BLaER1 (cell line): ENCODE data around the gene FLRT1.

Source experiments
- H3K27ac ChIP-seq: shearing (Covaris generic); formaldehyde crosslinking; 2 replicates; pipeline ENCODE4 v1.8.1; 2022
- H3K27me3 ChIP-seq: shearing (Covaris generic); formaldehyde crosslinking; 2 replicates; pipeline ENCODE4 v1.8.1; 2022
- H3K36me3 ChIP-seq: shearing (Covaris generic); formaldehyde crosslinking; 2 replicates; pipeline ENCODE4 v1.8.1; 2022
- H3K4me1 ChIP-seq: shearing (Covaris generic); formaldehyde crosslinking; 2 replicates; pipeline ENCODE4 v1.8.1; 2022
- H3K4me2 ChIP-seq: shearing (Covaris generic); formaldehyde crosslinking; 2 replicates; pipeline ENCODE4 v1.8.1; 2022
- H3K4me3 ChIP-seq: shearing (Covaris generic); formaldehyde crosslinking; 2 replicates; pipeline ENCODE4 v1.8.1; 2022
- H3K9ac ChIP-seq: shearing (Covaris generic); formaldehyde crosslinking; 2 replicates; pipeline ENCODE4 v1.8.1; 2022
- H3K9me3 ChIP-seq: shearing (Covaris generic); formaldehyde crosslinking; 2 replicates; pipeline ENCODE4 v1.8.1; 2022
- H4K20me1 ChIP-seq: shearing (Covaris generic); formaldehyde crosslinking; 2 replicates; pipeline ENCODE4 v1.8.1; 2022
- Cebpa-rat ChIP-seq: shearing (Covaris generic); IDR thresholded peaks from 2 replicates; pipeline ENCODE4 v1.8.1; 2022

Gene FLRT1

DNA sequence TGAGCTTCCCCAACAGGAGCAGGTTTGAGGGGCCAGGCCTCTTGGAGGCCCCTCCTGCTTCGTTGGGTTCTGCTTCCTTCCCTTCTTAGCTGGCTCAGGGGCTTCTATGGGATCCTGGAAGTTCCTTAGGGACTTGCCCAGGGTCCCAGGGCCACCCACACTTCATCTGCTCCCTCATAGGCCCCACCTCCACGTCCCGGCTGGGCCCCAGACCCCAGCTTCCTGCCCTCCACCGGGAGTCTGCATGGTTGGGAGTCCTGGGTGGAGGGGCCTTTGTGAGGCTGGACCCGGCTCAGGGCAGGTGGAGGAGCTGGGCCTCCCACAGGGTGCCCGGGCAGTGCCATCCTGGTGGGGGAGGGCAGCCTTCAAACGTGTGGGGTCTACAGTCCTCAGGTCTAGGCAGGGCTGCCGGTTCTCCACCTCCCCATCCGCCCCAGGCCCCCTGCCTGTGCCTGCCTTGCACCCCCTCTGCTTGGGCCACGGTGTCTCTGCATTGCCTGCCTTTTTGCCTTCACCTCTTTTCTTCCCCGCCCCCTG is 37.9 kb upstream of the FLRT1 start:
- no peak for TF ChIP-seq Cebpa-rat
- Histone ChIP-seq H4K20me1 (peaks cover 100% of the 10 kb centered on the region), H3K27ac (peak overlapping the region; percentile 26; the same call in 1 of the 2 replicates), H3K4me1 (peaks cover 87% of the 10 kb centered on the region), H3K4me2 (peak overlapping the region; percentile 97), H3K4me3 (no peak overlapping the region), H3K36me3 (peaks cover 61% of the 10 kb centered on the region), H3K27me3 (0 out of 2 replicates have a peak, but pooled peaks cover 7% of the 10 kb centered on the region), H3K9ac (peak overlapping the region; percentile 15; the same call in 1 of the 2 replicates), H3K9me3 (no peaks in the 10 kb centered on the region)

DNA sequence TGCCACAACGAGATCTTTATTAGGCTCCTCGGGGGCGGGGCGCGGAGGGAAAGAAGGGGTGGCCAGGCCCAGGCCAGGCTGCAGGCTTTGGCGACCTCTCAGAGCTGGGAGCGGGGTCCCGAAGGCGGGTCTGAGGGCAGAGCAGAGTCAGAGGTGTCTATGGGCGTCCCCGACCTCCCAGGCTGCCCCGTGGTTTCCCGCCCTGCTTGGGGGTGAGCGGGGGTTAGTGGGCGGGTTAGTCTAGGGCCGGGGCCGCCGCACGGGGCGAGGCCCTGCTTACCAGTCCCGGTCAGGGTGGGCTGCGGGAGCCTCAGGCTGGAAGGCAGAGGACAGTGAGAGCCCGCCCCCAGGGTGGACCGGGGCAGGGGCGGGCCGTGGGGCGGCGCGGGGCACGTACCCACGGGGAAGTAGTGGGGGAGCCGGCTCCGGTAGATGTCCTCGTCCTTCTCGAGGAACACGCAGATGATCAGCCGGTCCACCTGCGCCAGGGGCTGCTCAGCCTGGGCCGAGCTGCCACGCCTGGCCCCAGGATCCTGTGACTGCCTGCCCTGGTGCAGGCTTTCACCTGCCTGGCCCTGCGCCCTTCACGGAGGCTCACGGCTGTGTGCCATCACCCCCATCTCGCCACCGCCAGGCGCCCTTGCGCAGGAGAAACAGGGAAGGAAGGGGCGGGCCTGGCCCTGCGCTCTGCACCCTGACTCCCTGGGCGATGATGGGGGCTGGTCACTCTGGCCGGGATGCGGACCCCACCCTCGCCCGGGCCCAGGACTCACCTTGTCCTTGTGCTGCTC is 37.0 kb upstream of the FLRT1 start:
- Histone ChIP-seq H3K9me3 (no peaks in the 10 kb centered on the region), H3K27ac (no peak overlapping the region), H3K4me3 (peak overlapping the region; percentile 55), H3K4me1 (peaks cover 87% of the 10 kb centered on the region), H3K36me3 (peaks cover 53% of the 10 kb centered on the region), H4K20me1 (peaks cover 99% of the 10 kb centered on the region), H3K9ac (no peak overlapping the region), H3K4me2 (peak overlapping the region; percentile 97), H3K27me3 (0 out of 2 replicates have a peak, but pooled peaks cover 7% of the 10 kb centered on the region)
- TF ChIP-seq Cebpa-rat, result no peak

DNA sequence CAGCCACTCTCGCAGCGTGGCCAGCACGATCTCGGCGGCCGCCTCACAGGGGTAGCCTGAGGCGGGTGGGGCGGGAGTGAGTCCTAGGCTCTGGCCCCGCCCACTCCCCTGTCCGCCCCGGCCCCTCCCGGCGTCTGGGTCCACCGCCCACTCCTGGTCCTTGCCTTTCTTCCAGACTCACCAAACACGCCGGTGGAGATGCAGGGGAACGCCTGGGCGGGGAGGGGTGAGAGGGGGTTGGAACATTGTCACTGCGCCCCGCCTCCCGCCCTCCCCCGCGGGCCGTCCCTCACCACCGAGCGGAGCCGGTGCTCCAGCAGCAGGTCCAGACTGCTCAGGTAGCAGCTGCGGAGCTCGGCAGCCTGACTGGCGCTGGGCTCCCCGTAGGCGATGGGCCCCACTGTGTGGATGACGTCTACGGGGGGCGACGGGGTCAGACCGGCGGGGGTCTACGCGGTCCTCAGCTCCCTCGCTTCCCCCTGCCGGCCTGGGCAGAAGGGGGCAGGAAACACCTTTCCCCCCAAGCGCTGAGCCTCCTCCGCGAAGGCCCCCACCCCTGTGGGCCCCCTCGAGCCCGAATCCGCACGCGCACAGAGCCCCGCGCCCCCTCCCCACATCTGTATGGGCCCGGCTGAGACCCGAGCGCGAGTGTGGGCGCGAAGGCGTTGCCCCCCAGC is 36.2 kb upstream of the FLRT1 start:
- H3K27me3 ChIP-seq, result 0 out of 2 replicates have a peak, but pooled peaks cover 7% of the 10 kb centered on the region
- H4K20me1 ChIP-seq, result peaks cover 99% of the 10 kb centered on the region
- H3K4me3 ChIP-seq, result peak overlapping the region; percentile 55
- H3K36me3 ChIP-seq, result peaks cover 45% of the 10 kb centered on the region
- H3K4me2 ChIP-seq, result peak overlapping the region; percentile 97
- no peak overlapping the region for H3K9ac ChIP-seq
- TF ChIP-seq Cebpa-rat, result no peak
- H3K27ac ChIP-seq, result no peak overlapping the region
- H3K9me3 ChIP-seq, result no peaks in the 10 kb centered on the region
- H3K4me1 ChIP-seq, result peaks cover 87% of the 10 kb centered on the region

DNA sequence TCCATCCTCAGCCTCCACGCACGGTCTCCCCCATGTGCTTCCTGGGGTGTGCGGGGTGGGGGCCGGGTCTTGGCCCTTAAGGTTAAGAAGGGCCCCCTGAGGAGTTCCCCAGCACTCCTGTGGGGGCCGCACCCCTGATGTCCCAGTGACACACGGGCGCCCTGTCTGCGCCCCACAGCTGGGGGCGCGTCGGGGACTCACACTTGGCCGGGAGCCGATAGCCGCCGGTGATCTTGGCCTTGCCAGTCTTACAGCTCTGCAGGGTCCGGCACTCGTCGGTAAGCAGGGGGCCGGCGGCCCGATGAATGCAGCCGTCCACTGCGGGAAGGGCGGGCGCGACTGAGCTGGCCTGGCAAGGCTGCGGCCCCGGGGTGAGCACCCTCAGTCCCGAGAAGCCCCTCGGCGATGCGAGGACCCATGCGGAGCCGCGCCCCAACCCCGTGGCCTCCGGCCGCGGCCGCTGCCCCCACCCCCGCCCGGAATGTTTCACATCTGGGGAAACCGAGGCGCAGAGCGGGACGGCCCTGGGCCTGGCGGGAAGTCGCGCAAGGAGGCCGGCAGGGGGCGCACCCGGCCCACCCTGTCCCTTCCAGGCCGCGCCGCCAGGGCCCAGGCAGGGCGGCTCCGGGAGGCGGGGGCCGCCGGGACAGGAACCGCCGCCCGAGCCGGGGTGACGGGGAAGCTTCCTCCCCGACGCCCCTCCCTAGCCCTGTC is 35.5 kb upstream of the FLRT1 start:
- peak overlapping the region; percentile 55 for H3K4me3 ChIP-seq

DNA sequence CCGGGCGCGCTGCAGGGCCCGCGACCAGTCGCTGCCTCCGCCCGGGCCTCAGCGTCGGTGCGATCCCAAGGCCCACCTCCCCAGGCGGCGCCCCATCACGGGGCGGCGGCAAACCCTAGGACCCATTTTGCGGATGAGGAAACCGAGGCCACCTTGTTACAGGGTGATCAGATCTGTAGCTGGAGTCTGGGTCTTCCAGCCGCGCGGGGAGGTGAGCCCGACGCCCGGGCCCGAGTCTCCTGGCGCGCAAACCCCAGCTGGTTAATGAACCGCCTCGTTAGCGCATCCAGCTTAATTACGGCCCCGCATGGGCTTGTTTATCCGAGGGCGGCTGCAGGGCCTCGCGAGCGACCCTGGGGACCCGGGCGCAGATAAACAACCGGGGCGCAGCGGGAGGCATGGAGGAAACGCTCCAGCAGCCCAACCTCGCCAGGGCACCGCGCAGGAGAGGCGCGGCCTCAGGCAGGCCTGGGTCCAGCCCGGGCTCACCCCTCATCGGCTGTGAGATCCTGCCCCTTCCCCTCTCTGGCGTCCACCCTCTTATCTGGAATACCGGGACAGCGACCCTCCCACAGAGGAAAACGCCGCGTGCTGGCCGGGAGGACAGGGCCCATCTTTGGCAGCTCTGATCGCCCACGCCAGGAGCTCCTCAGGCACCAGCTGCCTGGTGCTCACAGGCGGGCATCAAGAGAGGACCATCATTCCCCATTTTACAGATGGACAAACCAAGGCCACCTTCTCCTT is 34.8 kb upstream of the FLRT1 start:
- H3K36me3 ChIP-seq, result peaks cover 31% of the 10 kb centered on the region
- H3K4me1 ChIP-seq, result peaks cover 85% of the 10 kb centered on the region
- peak overlapping the region; percentile 97 for H3K4me2 ChIP-seq
- peak overlapping the region; percentile 15; the same call in 1 of the 2 replicates for H3K27ac ChIP-seq
- H3K9ac ChIP-seq, result peak overlapping the region; percentile 29; the same call in 1 of the 2 replicates
- no peaks in the 10 kb centered on the region for H3K9me3 ChIP-seq
- H4K20me1 ChIP-seq, result peaks cover 95% of the 10 kb centered on the region
- H3K27me3 ChIP-seq, result peaks cover 12% of the 10 kb centered on the region
- TF ChIP-seq Cebpa-rat, result no peak
- H3K4me3 ChIP-seq, result peak overlapping the region; percentile 55

More for the DNA sequence above, 35.5 kb upstream of the FLRT1 start:
- Histone ChIP-seq H3K4me1 (peaks cover 85% of the 10 kb centered on the region), H3K4me2 (peak overlapping the region; percentile 97), H3K27me3 (0 out of 2 replicates have a peak, but pooled peaks cover 7% of the 10 kb centered on the region), H3K27ac (no peak overlapping the region), H3K9me3 (no peaks in the 10 kb centered on the region), H3K9ac (peak overlapping the region; percentile 29; the same call in 1 of the 2 replicates), H4K20me1 (peaks cover 95% of the 10 kb centered on the region), H3K36me3 (peaks cover 39% of the 10 kb centered on the region)
- TF ChIP-seq Cebpa-rat, result no peak

DNA sequence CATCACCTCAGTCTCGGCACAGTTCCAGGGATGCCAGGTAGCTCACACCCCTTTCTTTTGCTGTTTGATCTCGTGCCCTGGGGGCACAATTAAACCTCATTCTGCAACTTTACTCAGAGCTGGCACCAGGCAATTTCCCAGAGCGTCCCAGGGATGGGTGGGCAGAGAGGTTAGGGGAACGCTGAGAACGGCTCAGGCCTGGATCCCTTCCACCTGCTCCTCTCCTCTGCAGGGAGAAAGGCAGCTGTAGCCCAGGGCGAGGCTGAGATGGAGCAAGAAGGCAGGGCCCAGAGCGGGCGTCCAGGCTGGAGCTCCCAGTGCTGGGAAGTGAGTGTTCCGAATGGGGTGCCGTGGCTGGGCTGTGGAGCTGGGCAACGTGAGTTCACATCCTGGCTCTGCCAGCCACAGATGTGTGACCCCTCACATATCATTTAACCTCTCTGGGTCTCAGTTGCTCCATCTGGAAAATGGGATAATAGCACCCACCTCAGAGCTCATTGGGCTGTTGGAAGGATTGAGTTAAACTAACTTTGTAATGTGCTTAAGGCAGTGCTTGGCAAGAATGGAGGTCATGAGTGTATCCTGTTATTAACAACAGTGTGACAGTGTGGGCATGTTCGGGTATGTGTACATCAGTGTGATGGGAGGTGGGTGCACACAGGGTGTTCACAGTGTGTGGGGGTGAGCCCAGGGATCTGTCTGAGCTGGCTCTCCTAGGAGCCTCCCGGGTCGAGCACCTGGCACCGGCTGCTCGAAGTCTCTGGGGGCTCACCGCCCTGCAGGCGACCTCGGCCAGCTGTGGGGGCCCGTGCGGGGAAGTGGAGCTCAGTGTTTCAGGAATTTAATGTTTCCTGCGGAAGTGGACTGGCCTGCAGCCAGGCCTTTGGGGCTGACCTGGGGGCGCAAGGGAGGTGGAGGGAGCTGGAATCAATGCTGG is 34.0 kb upstream of the FLRT1 start:
- Histone ChIP-seq H3K4me2 (peak overlapping the region; percentile 97), H3K9me3 (no peaks in the 10 kb centered on the region), H4K20me1 (peaks cover 95% of the 10 kb centered on the region), H3K9ac (peak overlapping the region; percentile 38; the same call in 1 of the 2 replicates), H3K4me1 (peaks cover 79% of the 10 kb centered on the region), H3K27ac (peak overlapping the region; percentile 72), H3K4me3 (peak overlapping the region; percentile 55; the same call in 1 of the 2 replicates), H3K36me3 (peaks cover 23% of the 10 kb centered on the region), H3K27me3 (peaks cover 21% of the 10 kb centered on the region)
- no peak for TF ChIP-seq Cebpa-rat

DNA sequence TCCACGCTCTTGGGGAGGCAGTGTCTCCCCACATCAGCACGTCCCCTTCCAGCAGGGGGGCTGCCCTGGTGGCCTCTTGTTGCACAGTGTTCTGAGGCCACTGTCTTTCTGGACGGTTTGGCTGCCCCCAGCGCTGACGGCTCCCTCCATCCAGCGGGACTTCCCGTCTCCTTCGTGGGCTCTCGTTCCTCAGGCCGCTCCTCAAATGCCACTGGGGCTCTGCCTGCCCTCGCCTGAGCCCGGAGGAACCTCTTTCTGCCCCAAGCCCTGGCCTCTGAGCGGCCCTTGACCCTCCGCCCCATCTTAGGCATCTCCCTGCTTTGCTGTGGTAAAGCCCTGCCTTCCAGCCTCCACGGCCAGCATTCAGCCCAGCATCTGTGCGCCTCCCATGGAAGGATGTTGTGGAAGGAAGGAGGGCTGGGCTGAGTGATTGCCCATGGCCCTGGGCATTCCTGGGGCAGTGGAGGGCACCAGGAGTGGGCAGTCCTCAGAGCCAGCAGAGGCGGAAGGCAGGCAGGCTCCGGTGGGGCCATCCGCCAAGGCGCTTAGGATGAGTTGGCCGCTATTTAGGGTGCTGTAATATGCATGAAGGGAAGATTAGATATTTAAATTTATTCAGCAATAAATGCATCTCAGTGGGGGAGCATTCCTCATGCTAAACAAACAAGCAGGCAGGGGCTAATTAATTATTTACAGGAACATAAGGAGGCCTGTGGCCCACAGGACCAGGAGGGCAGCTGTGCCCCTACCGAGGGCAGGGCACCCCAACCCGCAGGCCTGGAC is 31.7 kb upstream of the FLRT1 start:
- peak overlapping the region; percentile 51 for H3K27ac ChIP-seq
- no peaks in the 10 kb centered on the region for H3K9me3 ChIP-seq
- no peak for TF ChIP-seq Cebpa-rat
- 0 out of 2 replicates have a peak, but pooled peaks cover under 1% of the 10 kb centered on the region for H3K36me3 ChIP-seq
- H3K4me1 ChIP-seq, result peaks cover 69% of the 10 kb centered on the region
- H3K4me2 ChIP-seq, result peak overlapping the region; percentile 97
- no peak overlapping the region for H3K9ac ChIP-seq
- H3K27me3 ChIP-seq, result peaks cover 43% of the 10 kb centered on the region
- no peak overlapping the region for H3K4me3 ChIP-seq
- H4K20me1 ChIP-seq, result peaks cover 95% of the 10 kb centered on the region
